H1 (cell line): ENCODE results near the gene LTB. TPM values are rescaled to one million over a fixed set of nuclear protein-coding genes. Genes with fewer than 3 reads are reported as not detected.

ENCODE experiments used
- CTCF ChIA-PET: fragments of 300-600 bp; sonication (Branson Sonifier 250); formaldehyde crosslinking; loops from one replicate; lab custom pipeline; 2021; ENCODE audit not compliant: partially characterized antibody; lab: Charles Lee
- POLR2A ChIA-PET: fragments of 300-600 bp; sonication (Branson Sonifier 250); formaldehyde crosslinking; loops from one replicate; lab custom pipeline; 2021; ENCODE audit warnings: inconsistent platforms; ENCODE audit not compliant: partially characterized antibody; lab: Charles Lee
- DNase-seq, 2 experiments: peaks; one replicate each; pipeline versions ENCODE4 v3.0.0 to v3.0.0-alpha.2; 2010 to 2022; ENCODE audit warnings: low spot score in 2 of 2, low read depth in 1 of 2, mixed read lengths in 1 of 2
- FAIRE-seq: peaks from 2 replicates; lab custom pipeline; 2011; peaks lifted over from hg19 to GRCh38; lab: Jason Lieb, UNC
- H2AFZ ChIP-seq: 2 replicates; pipeline ENCODE4 v1.8.1; 2012; ENCODE audit warnings: low read length, inconsistent platforms
- H2AK5ac ChIP-seq: 2 replicates; pipeline ENCODE4 v1.6.1; 2013; ENCODE audit warnings: low read depth, low read length
- H2BK120ac ChIP-seq: replicated peaks from 2 replicates; pipeline ENCODE3; 2013; ENCODE audit warnings: low read depth, low read length, inconsistent platforms
- H2BK12ac ChIP-seq: 2 replicates; pipeline ENCODE4 v1.6.1; 2013; ENCODE audit warnings: low read depth, low read length
- H2BK15ac ChIP-seq: 2 replicates; pipeline ENCODE4 v1.6.1; 2013; ENCODE audit warnings: low read length
- H2BK20ac ChIP-seq: 2 replicates; pipeline ENCODE4 v1.6.1; 2013; ENCODE audit warnings: low read length
- H2BK5ac ChIP-seq: 2 replicates; pipeline ENCODE4 v1.6.1; 2013; ENCODE audit warnings: low read depth, low read length
- H3K14ac ChIP-seq: 2 replicates; pipeline ENCODE4 v1.6.1; 2013; ENCODE audit warnings: inconsistent platforms; ENCODE audit not compliant: insufficient read length
- H3K18ac ChIP-seq: 2 replicates; pipeline ENCODE4 v1.6.1; 2013; ENCODE audit warnings: low read length; ENCODE audit errors: extremely low read depth
- H3K23ac ChIP-seq: 2 replicates; pipeline ENCODE4 v1.6.1; 2013; ENCODE audit warnings: inconsistent platforms; ENCODE audit not compliant: insufficient read length
- H3K23me2 ChIP-seq: 2 replicates; pipeline ENCODE4 v1.6.1; 2013; ENCODE audit warnings: low read depth, low read length
- H3K27ac ChIP-seq: 2 replicates; pipeline ENCODE4 v1.6.1; 2011; ENCODE audit warnings: low read depth, low read length, inconsistent platforms
- H3K27me3 ChIP-seq, 4 experiments: replicated peaks in 1 of 4; 1 replicate in 1 of 4; 2 replicates in 3 of 4; pipeline versions ENCODE4 v1.6.1 to v1.8.1; 2011 to 2013; ENCODE audit warnings: low read length in 3 of 4, mild to moderate bottlenecking in 3 of 4, inconsistent platforms in 2 of 4, mixed read lengths in 2 of 4, moderate library complexity in 1 of 4; ENCODE audit not compliant: control insufficient read depth in 3 of 4, insufficient read depth in 3 of 4; ENCODE audit errors: extremely low read depth in 1 of 4
- H3K36me3 ChIP-seq, 4 experiments: 2 replicates each; pipeline versions ENCODE4 v1.6.1 to v1.8.1; 2011 to 2013; ENCODE audit warnings: mild to moderate bottlenecking in 4 of 4, low read length in 3 of 4, moderate library complexity in 2 of 4, control low read depth in 1 of 4, inconsistent platforms in 1 of 4; ENCODE audit not compliant: insufficient read depth in 4 of 4, control insufficient read depth in 2 of 4
- H3K4ac ChIP-seq: replicated peaks from 2 replicates; pipeline ENCODE3; 2013; ENCODE audit warnings: low read length, low read depth, mixed read lengths, inconsistent platforms; ENCODE audit not compliant: insufficient read length
- H3K4me1 ChIP-seq, 4 experiments: replicated peaks in 1 of 4; 1 replicate in 1 of 4; 2 replicates in 3 of 4; pipeline versions ENCODE4 v1.6.1 to v1.8.1; 2011 to 2013; ENCODE audit warnings: low read length in 3 of 4, inconsistent platforms in 2 of 4, mixed read lengths in 1 of 4; ENCODE audit not compliant: insufficient read depth in 4 of 4, control insufficient read depth in 3 of 4
- H3K4me2 ChIP-seq, 2 experiments: 2 replicates each; pipeline versions ENCODE4 v1.6.1 to v1.8.1; 2011 to 2013; ENCODE audit warnings: low read depth in 2 of 2, low read length in 2 of 2, control low read depth in 1 of 2, inconsistent platforms in 1 of 2, mild to moderate bottlenecking in 1 of 2; ENCODE audit not compliant: insufficient read depth in 1 of 2
- H3K4me3 ChIP-seq, 4 experiments: fragments of 200-600, 300-600 bp in 1 of 4; sonication (generic), shearing (Covaris generic), sonication (Bioruptor Twin) in 1 of 4; 2 replicates each; pipeline versions ENCODE4 v1.5.1 to v1.8.1; 2011 to 2016; ENCODE audit warnings: low read length in 4 of 4, low read depth in 3 of 4, control low read depth in 2 of 4, inconsistent platforms in 2 of 4, mild to moderate bottlenecking in 2 of 4, mixed read lengths in 1 of 4, moderate library complexity in 1 of 4; ENCODE audit not compliant: insufficient read depth in 2 of 4; ENCODE audit errors: extremely low read depth in 1 of 4
- H3K56ac ChIP-seq: replicated peaks from 2 replicates; pipeline ENCODE3; 2013; ENCODE audit warnings: low read depth, mild to moderate bottlenecking, mixed read lengths, low read length, inconsistent platforms; ENCODE audit not compliant: insufficient read length
- H3K79me1 ChIP-seq: 2 replicates; pipeline ENCODE4 v1.6.1; 2013; ENCODE audit warnings: low read depth, low read length, control low read depth
- H3K79me2 ChIP-seq, 2 experiments: 2 replicates each; pipeline versions ENCODE4 v1.6.1 to v1.8.1; 2012 to 2013; ENCODE audit warnings: low read length in 2 of 2, mild to moderate bottlenecking in 2 of 2, inconsistent platforms in 1 of 2; ENCODE audit not compliant: insufficient read depth in 2 of 2, control insufficient read depth in 1 of 2
- H3K9ac ChIP-seq, 4 experiments: replicated peaks in 1 of 4; 1 replicate in 1 of 4; 2 replicates in 3 of 4; pipeline versions ENCODE4 v1.6.1 to v1.8.1; 2011 to 2013; ENCODE audit warnings: low read depth in 3 of 4, low read length in 3 of 4, control low read depth in 2 of 4, mild to moderate bottlenecking in 2 of 4, moderate library complexity in 2 of 4, inconsistent platforms in 1 of 4; ENCODE audit errors: extremely low read depth in 1 of 4
- H3K9me3 ChIP-seq, 2 experiments: 2 replicates each; pipeline versions ENCODE4 v1.6.1 to v1.8.1; 2012 to 2013; ENCODE audit warnings: mild to moderate bottlenecking in 2 of 2, moderate library complexity in 2 of 2, control low read depth in 1 of 2, inconsistent platforms in 1 of 2, low read depth in 1 of 2, low read length in 1 of 2, mixed read lengths in 1 of 2; ENCODE audit not compliant: insufficient read depth in 2 of 2
- H4K20me1 ChIP-seq, 2 experiments: replicated peaks in 1 of 2; 2 replicates each; pipeline versions ENCODE3 to v1.8.1; 2011 to 2013; ENCODE audit warnings: inconsistent platforms in 2 of 2, low read length in 2 of 2, mild to moderate bottlenecking in 1 of 2; ENCODE audit not compliant: insufficient read depth in 2 of 2, control insufficient read depth in 1 of 2
- H4K5ac ChIP-seq: 2 replicates; pipeline ENCODE4 v1.6.1; 2013; ENCODE audit warnings: low read length, low read depth, mixed read lengths, inconsistent platforms; ENCODE audit not compliant: insufficient read length
- H4K8ac ChIP-seq: 2 replicates; pipeline ENCODE4 v1.8.0; 2013; ENCODE audit warnings: mild to moderate bottlenecking, moderate library complexity, low read length, inconsistent platforms; ENCODE audit not compliant: insufficient read depth; ENCODE audit errors: extremely low read depth
- H4K91ac ChIP-seq: replicated peaks from 2 replicates; pipeline ENCODE3; 2013; ENCODE audit warnings: low read length, mixed read lengths, inconsistent platforms; ENCODE audit not compliant: insufficient read length
- BACH1 ChIP-seq: IDR thresholded peaks from 2 replicates; pipeline ENCODE4 v1.6.1; 2012; ENCODE audit warnings: low read length, improper control_type of control experiment
- BRCA1 ChIP-seq: IDR thresholded peaks from 2 replicates; pipeline ENCODE4 v1.6.1; 2012; ENCODE audit warnings: low read depth, low read length, improper control_type of control experiment
- GTF2F1 ChIP-seq: IDR thresholded peaks from 2 replicates; pipeline ENCODE4 v1.6.1; 2012; ENCODE audit warnings: low read depth, low read length, improper control_type of control experiment, borderline replicate concordance
- KDM4A ChIP-seq: IDR thresholded peaks from one replicate; pipeline ENCODE4 v1.7.1; 2012; ENCODE audit warnings: low read depth, mild to moderate bottlenecking, moderate library complexity, low read length, inconsistent platforms; ENCODE audit not compliant: severe bottlenecking
- SIN3A ChIP-seq, 2 experiments: IDR thresholded peaks in 1 of 2; conservative IDR thresholded peaks in 1 of 2; 2 replicates each; pipeline ENCODE4 v1.6.1; 2011 to 2012; ENCODE audit warnings: low read length in 2 of 2, improper control_type of control experiment in 1 of 2, low read depth in 1 of 2, mild to moderate bottlenecking in 1 of 2
- SIX5 ChIP-seq: IDR thresholded peaks from 2 replicates; pipeline ENCODE4 v1.6.1; 2011; ENCODE audit warnings: mild to moderate bottlenecking, low read depth, low read length
- TAF7 ChIP-seq: optimal IDR thresholded peaks from 2 replicates; pipeline ENCODE3; 2011; ENCODE audit warnings: low read depth, mild to moderate bottlenecking, inconsistent platforms, low read length, moderate library complexity, borderline replicate concordance
- WGBS, 2 experiments: shearing (Covaris generic) in 1 of 2; methylation state at CpG; one replicate each; pipeline versions ENCODE4 v1.1.6 to v1.1.7; 2013 to 2015; ENCODE audit warnings: low lambda C conversion rate in 2 of 2, mixed read lengths in 2 of 2, inconsistent platforms in 1 of 2, low coverage in 1 of 2, missing lambda C conversion rate in 1 of 2; ENCODE audit not compliant: insufficient replicate concordance in 2 of 2, insufficient coverage in 1 of 2, insufficient read length in 1 of 2; ENCODE audit errors: extremely low coverage in 1 of 2, missing lambda C conversion rate in 1 of 2; 5-methylcytosine and 5-hydroxymethylcytosine counted together
- polyA plus RNA-seq, 7 experiments: library from polyadenylated mRNA; depleted of rRNA in 3 of 7; stranded (reverse) in 5 of 7; unstranded in 2 of 7; fragments of >200 nt in 5 of 7; fragments of 200-250 nt in 2 of 7; gene quantifications; 1 replicate in 5 of 7; 2 replicates in 1 of 7; 4 replicates in 1 of 7; pipeline versions ENCODE4 v1.2.1 to v1.2.3, GENCODE V29; 2011 to 2013; ENCODE audit warnings: missing spikeins in 2 of 7, mixed read lengths in 2 of 7
- total RNA-seq: library from RNA; stranded (reverse); fragmentation: NEBNext Ultra II Directional; extraction: Animal tissue kit (Norgen Biotek cat#: 25700); gene quantifications from 2 replicates; pipeline ENCODE4 v1.2.1, GENCODE V29; 2021
- TF ChIP-seq, protein P1 (sequence below): IDR thresholded peaks from 2 replicates; pipeline ENCODE4 v1.6.1; 2011; ENCODE audit warnings: low read depth, mild to moderate bottlenecking, low read length; ENCODE audit not compliant: insufficient read depth

LTB gene
- total and polyA plus RNA-seq, 2 of the 8 experiments (the other 6 are each of a cell fraction or from before 2014, with no cell fraction given): 0.43 to 0.47 TPM

DNA sequence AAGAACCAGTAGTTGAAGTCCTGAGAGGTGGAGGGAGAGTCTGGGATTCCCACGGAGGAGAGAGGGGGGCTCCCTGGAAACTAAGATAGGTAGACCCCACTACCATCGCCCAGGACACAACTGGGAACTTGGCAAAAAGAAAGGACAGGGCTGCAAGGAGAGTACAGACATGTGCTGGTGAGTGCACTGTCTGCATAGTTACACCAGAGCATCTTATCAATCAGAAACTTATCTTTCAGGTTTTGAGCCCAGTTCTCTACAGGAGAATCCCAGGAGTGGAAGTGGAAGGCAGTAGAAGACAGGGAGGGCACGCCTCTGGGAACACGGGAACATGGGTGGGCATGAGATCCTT, 22.6 kb downstream of the LTB start:
- Histone ChIP-seq H2BK15ac (no peak overlapping the region), H4K20me1 (no peaks in the 10 kb centered on the region), H2BK5ac (peak overlapping the region; percentile 60; the same call in 1 of the 2 replicates), H3K79me1 (no peaks in the 10 kb centered on the region), H3K4me2 (no peak overlapping the region), H3K79me2 (no peaks in the 10 kb centered on the region), H3K27ac (no peak overlapping the region), H3K9me3 (no peaks in the 10 kb centered on the region), H3K27me3 (no peaks in the 10 kb centered on the region), H3K9ac (no peak overlapping the region), H4K5ac (no peak overlapping the region), H2BK120ac (no peak overlapping the region), H3K4me3 (no peak overlapping the region), H3K56ac (no peak overlapping the region), H3K18ac (no peak overlapping the region), H4K8ac (peak overlapping the region; percentile 48; the same call in 1 of the 2 replicates), H3K14ac (no peak overlapping the region), H3K4ac (no peak overlapping the region), H3K36me3 (peaks cover 2 to 15% (median 5%) of the 10 kb centered on the region in 4 experiments; a peak in 5 of 8 replicates), H3K23me2 (no peaks in the 10 kb centered on the region), H4K91ac (no peak overlapping the region), H2BK20ac (0 out of 2 replicates have a peak overlapping the region, but pooled peaks have one; percentile 34), H2BK12ac (no peak overlapping the region), H3K23ac (no peak overlapping the region), H3K4me1 (no peaks in the 10 kb centered on the region), H2AFZ (no peak overlapping the region), H2AK5ac (no peak overlapping the region)
- TF ChIP-seq BACH1 (no peak), KDM4A (no peak), TAF7 (no peak), BRCA1 (no peak), SIN3A (conservative IDR thresholded peaks at IDR 0.05 in 1 of 2, IDR thresholded peaks at IDR 0.05 in 1 of 2; ENCODE audit: low read depth in 1 of 2, low read length in 2 of 2) (no peak), GTF2F1 (no peak), SIX5 (no peak)
- TF ChIP-seq, protein P1, sequence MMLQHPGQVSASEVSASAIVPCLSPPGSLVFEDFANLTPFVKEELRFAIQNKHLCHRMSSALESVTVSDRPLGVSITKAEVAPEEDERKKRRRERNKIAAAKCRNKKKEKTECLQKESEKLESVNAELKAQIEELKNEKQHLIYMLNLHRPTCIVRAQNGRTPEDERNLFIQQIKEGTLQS: no peak
- ChIA-PET CTCF (interaction anchor here (1.6 to 24.7 kb wide), 5 partner anchors 13 to 42 kb away, joined by 5 to 613 read pairs (median 8); partner anchors contain the start of genes ATP6V1G2, LST1, LTB and NCR3), POLR2A (interaction anchor here (0.8 to 10.9 kb wide), 6 partner anchors 10 to 30 kb away, joined by 3 to 110 read pairs (median 6); partner anchors contain the start of genes DDX39B, LTB, NFKBIL1 and TNF)
- WGBS, 2 experiments: 87% methylated on average over 4 of the region's 4 CpGs; no CpG with 5 or more reads in 1 of the 2 experiments
- no peak for DNase-seq
- no peak for FAIRE-seq
